Measurements from ENCODE around the gene RBM3.

- TF ChIP-seq, protein P1, sequence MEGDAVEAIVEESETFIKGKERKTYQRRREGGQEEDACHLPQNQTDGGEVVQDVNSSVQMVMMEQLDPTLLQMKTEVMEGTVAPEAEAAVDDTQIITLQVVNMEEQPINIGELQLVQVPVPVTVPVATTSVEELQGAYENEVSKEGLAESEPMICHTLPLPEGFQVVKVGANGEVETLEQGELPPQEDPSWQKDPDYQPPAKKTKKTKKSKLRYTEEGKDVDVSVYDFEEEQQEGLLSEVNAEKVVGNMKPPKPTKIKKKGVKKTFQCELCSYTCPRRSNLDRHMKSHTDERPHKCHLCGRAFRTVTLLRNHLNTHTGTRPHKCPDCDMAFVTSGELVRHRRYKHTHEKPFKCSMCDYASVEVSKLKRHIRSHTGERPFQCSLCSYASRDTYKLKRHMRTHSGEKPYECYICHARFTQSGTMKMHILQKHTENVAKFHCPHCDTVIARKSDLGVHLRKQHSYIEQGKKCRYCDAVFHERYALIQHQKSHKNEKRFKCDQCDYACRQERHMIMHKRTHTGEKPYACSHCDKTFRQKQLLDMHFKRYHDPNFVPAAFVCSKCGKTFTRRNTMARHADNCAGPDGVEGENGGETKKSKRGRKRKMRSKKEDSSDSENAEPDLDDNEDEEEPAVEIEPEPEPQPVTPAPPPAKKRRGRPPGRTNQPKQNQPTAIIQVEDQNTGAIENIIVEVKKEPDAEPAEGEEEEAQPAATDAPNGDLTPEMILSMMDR (conservative IDR thresholded peaks at IDR 0.05; ENCODE audit: low read length) = no peak
- TF ChIP-seq EZH2phosphoT487 (IDR thresholded peaks at IDR 0.05; ENCODE audit: borderline replicate concordance, low read depth, low read length) = no peak
Measured at GRCh38 chrX:48573690-48574269, 504 bp upstream of the RBM3 start.
